DMS79 treated with DMSO at 0.1 percent for 48 hours (cell line): Measurements from ENCODE around the gene ACAP2.
"Not testable (repeated sequence)": the region's sequence is repeated elsewhere in the genome, so short reads cannot be mapped to it uniquely, and the experiment has no call there.

Experiments used
- DNase-seq: peaks from one replicate; lab custom pipeline; 2025; lab: John Stamatoyannopoulos, UW

ACAP2 gene

DNA sequence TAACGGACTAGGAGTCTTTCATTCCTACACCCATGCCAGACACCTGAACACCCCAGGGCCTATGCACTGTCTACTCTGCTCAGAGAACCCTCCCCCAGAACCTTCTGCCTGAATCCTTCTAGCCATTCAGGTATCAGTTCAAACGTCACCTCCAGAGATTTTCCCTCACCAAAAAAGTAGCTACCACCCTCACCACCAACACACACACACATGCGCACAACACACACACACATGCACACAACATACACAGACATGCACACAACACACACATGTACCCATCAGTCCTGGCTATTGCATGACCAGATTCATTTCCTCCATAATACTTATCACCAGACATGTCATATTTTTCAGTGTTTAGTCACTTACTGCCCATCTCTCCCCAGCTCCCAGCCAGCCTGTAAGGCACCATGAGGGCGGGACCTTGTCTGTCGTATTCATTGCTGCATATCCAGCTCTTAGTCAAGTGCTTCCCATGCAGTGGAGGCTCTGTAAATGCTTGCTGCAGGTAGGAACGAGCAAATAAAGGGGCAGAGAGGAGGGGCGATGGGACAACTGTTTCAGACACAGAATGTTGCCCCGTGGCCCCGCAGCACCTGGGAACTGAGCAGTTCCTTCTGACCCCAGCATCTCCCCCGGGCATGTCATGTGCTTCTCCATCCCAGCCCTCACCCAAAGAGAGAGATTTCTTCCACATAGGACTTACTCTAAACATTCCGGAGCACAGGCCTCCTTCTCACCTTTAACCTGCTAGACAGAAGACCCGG, 201.0 kb downstream of the ACAP2 start:
- peak; percentile 40 for DNase-seq

- DNase-seq, result peak; percentile 96
These were observed 201.9 kb downstream of the ACAP2 start for GRCh38 chr3:195240939-195241338.

- DNase-seq, result no peak
These were observed 202.6 kb downstream of the ACAP2 start for GRCh38 chr3:195240171-195240701.

DNA sequence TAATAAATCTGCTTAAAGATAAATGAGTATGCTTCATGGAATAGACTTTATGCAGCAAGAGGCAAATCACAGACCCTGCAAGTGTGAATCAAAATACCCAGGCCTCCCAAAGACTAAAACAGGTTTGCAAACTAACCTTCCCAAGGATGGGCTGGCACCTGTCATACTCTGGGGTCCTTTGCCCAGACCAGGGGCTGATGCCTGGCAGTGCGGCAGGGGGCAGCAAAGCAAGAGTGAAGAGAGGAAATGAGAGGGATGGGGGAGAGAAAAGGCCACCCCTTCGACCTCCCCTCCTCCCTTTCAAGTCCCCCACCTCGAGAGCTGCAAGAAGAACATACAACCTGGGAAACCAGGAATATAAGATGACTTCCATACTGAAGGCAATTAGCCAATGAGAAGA, 203.7 kb downstream of the ACAP2 start:
- no peak for DNase-seq

DNA sequence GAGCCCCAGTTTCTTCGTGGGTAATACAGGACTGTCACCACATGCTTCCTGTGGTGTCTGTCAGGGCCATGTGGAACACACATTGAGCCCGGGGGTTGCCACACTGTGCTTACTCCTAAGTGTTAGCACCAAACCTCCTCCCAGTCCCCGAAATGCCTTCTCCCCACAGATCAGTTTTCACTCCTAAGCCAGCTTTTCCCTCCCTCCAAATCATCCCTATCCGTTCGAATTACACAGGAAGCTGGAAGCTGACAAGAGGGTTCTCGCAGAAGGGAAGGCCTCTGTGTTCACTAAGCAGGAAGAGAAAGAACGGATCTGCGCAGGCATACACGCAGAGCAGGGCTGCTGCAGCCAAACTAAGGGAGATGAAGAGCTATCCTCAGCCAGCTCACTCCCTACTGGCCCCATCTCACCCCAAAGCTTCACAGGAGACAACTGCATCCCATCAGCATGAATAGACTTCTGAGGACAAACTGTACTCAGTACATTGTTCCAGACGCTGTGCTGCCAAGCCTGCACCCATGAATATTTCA, 204.2 kb downstream of the ACAP2 start:
- DNase-seq, result no peak

- DNase-seq, result no peak
These were observed 204.7 kb downstream of the ACAP2 start for GRCh38 chr3:195238081-195238571.

GRCh38 chr3:195236801-195237570, 205.8 kb downstream of the ACAP2 start:
- no peak for DNase-seq

- no peak for DNase-seq
These were observed 206.6 kb downstream of the ACAP2 start for GRCh38 chr3:195236076-195236798.

DNA sequence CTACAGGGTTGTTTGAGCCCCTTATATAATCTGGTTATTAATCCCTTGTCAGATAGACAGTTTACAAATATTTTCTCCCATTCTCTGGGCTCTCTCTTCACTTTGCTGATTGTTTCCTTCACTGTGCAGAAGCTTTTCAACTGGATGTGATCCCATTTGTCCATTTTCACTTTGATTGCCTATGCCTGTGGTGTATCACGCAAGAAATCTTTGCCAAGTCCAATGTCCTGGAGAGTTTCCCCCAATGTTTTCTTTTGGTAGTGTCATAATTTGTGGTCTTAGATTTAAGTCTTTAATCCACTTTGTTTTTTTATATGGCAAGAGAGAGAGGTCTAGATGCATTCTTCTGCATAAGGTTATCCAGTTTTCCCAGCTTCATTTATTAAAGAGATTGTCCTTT, 212.6 kb downstream of the ACAP2 start:
- DNase-seq, result no peak

DNA sequence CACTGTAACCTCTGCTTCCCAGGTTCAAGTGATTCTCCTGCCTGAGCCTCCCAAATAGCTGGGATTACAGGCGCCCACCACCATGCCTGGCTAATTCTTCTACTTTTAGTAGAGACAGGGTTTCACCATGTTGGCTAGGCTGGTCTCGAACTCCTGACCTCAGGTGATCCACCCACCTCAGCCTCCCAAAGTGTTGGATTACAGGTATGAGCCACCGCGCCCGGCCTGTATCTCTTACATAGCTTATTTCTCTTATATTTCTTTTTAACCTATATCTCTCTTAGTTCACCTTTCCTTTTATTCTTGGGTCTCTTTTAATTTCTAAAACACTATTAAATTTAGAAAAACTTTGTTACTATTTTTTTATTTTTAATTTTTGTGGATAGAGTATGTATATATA, 213.9 kb downstream of the ACAP2 start:
- DNase-seq, result not testable (repeated sequence)

- peak; percentile 84 for DNase-seq
These were observed 214.9 kb downstream of the ACAP2 start for GRCh38 chr3:195227871-195228270.

- no peak for DNase-seq
These were observed 215.8 kb downstream of the ACAP2 start for GRCh38 chr3:195226900-195227447.

- DNase-seq, result no peak
These were observed 216.4 kb downstream of the ACAP2 start for GRCh38 chr3:195226445-195226844.

DNA sequence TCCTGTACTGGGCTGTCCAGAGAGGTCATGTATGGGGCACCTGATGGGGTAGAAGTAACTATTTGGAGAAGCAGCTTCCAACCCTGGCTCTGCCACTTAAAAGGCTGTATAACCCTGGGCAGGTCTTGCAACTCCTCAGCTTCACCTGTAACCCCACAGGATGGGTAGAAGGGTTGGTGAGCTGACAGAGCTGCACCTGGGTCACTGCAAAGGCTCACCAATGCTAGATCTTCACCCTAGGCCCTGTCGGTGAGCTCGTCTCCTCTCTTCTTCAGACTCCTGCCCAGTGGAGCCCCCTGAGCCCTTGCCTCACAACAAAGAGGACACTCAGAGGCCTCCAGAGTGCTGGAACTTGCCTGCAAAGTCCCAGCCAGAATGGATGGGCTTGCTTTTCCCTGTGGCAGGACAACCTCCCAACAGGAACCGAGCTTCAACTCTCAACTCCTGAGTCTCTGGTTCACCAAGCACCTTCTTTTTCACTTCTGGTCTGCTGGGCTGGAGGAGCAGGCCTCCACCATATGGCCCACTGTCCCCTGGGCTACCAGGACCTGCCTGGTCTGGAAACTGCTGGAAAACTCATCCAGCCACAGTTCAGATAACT, 217.7 kb downstream of the ACAP2 start:
- DNase-seq, result no peak
